D721Med (cell line): ENCODE data around the gene CNPY4.
"Not testable (repeated sequence)": the region's sequence is repeated elsewhere in the genome, so short reads cannot be mapped to it uniquely, and the experiment has no call there.

Source experiments
- DNase-seq: peaks from one replicate; pipeline ENCODE4 v3.0.0; 2011; ENCODE audit warnings: low spot score; ENCODE audit not compliant: insufficient read length
- FAIRE-seq: peaks from 2 replicates; lab custom pipeline; 2011; peaks lifted over from hg19 to GRCh38; lab: Jason Lieb, UNC
- CTCF ChIP-seq: IDR thresholded peaks from 2 replicates; pipeline ENCODE4 v1.5.1; 2012; ENCODE audit warnings: mild to moderate bottlenecking, control low read depth; ENCODE audit not compliant: insufficient read depth; ENCODE audit errors: missing control alignments

The CNPY4 gene

GRCh38 chr7:100137851-100138760 is 18.7 kb downstream of the CNPY4 start:
- TF ChIP-seq CTCF = no peak
- DNase-seq = no peak
- FAIRE-seq = no peak

GRCh38 chr7:100141555-100141949 is 22.1 kb downstream of the CNPY4 start:
- no peak for TF ChIP-seq CTCF
- FAIRE-seq (no peak), DNase-seq (no peak)

- no peak for TF ChIP-seq CTCF
- FAIRE-seq = no peak
- no peak for DNase-seq
Measured at GRCh38 chr7:100142461-100142860, 23.0 kb downstream of the CNPY4 start.

GRCh38 chr7:100146350-100146749 is 26.9 kb downstream of the CNPY4 start:
- not testable (repeated sequence) for FAIRE-seq, DNase-seq

GRCh38 chr7:100147278-100147677 is 27.8 kb downstream of the CNPY4 start:
- no peak for FAIRE-seq
- no peak for TF ChIP-seq CTCF
- DNase-seq = no peak

- DNase-seq (no peak), FAIRE-seq (no peak)
- TF ChIP-seq CTCF = no peak
Measured at GRCh38 chr7:100148225-100148558, 28.8 kb downstream of the CNPY4 start.

DNA sequence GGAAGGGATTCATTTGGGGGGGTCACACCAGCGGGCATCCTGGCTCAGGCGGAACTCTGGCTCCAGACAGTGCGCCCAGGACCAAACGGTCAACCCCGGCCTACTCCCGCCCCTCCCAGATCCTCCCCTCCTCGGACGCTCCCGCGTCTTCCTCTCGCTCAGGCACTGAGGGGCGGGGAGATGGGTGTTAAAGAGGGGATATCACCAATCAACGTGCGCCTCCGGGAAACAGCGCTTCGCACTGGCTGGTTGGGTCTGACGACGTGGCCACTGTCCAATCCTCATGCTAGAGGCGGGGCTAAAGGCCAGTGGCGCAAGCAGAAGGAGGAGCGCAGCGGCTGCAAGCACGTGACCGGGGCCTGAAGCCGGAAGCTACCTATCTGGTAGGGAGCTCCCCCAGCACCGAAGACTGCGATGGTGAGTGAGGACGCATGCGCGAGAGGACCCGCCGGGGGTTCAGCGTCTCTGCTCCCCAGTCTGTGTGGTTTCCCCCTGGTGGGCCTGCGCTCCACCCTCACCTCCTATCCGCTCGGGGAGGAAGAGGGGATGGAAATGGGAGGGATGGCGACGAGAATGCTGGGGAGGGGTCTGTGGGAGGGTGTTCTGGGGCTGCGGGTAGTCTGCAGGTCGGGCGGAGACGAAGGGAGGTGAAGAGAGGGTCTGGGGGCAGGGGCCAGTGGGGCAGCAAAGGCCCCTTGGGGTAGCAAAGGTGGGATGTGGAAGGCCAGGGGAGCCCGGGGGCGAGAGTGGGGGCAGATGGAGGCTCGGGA is 29.3 kb downstream of the CNPY4 start, which contains the start of gene LAMTOR4:
Gene LAMTOR4 (plus strand): TSS at position 360 of the 770 bp plus-strand sequence. CDS start 55 bp downstream, at position 415.
- FAIRE-seq = peak; percentile 75
- no peak for TF ChIP-seq CTCF
- peak; percentile 95 for DNase-seq
